B cell (primary cell): ENCODE measurements around the gene ATP8A2.

Experiments used
- CTCF ChIP-seq: fragments of 200-600 bp; IDR thresholded peaks from one replicate; pipeline ENCODE4 v1.8.0; 2022; ENCODE audit warnings: antibody characterized with exemption, mild to moderate bottlenecking
- EZH2 ChIP-seq: IDR thresholded peaks from 2 replicates; pipeline ENCODE4 v1.6.1; 2012; ENCODE audit warnings: borderline replicate concordance, low read depth, mild to moderate bottlenecking, moderate library complexity, low read length; ENCODE audit not compliant: insufficient read depth, poor library complexity, severe bottlenecking

- TF ChIP-seq CTCF = no peak
- no peak for TF ChIP-seq EZH2
Measured at GRCh38 chr13:25466880-25467279, 95.1 kb downstream of the ATP8A2 start.
